GM19023 (cell line): ENCODE measurements around the gene MRPL50.

Experiments
- ATAC-seq: cut with Tn5 transposase; IDR thresholded peaks from one replicate; pipeline ENCODE4 v1.9.1; 2021; ENCODE audit warnings: mild to moderate bottlenecking, moderate library complexity; ENCODE audit not compliant: unreplicated experiment

The MRPL50 gene

GRCh38 chr9:101398068-101398929 is at the start of gene MRPL50, which contains the start of gene ZNF189:
TSS of gene MRPL50 (minus strand) at chr9:101398618. CDS start at chr9:101398592, 26 bp downstream.
TSS of gene ZNF189 (plus strand) at chr9:101398851. CDS start at chr9:101399157, 306 bp downstream.
- peak; percentile 98 for ATAC-seq

GRCh38 chr9:101446732-101447131 is 48.3 kb upstream of the MRPL50 start:
- no peak for ATAC-seq

- no peak for ATAC-seq
Observed at GRCh38 chr9:101445353-101446029, 47.1 kb upstream of the MRPL50 start.

- no peak for ATAC-seq
Observed at GRCh38 chr9:101443364-101443771, 45.0 kb upstream of the MRPL50 start.

- no peak for ATAC-seq
Observed at GRCh38 chr9:101442736-101443135, 44.3 kb upstream of the MRPL50 start.

- no peak for ATAC-seq
Observed at GRCh38 chr9:101442318-101442717, 43.9 kb upstream of the MRPL50 start.

GRCh38 chr9:101440714-101441230 is 42.4 kb upstream of the MRPL50 start:
- ATAC-seq = no peak

- no peak for ATAC-seq
Observed at GRCh38 chr9:101438523-101438922, 40.1 kb upstream of the MRPL50 start.

- ATAC-seq = no peak
Observed at GRCh38 chr9:101437806-101438232, 39.4 kb upstream of the MRPL50 start.

- ATAC-seq = no peak
Observed at GRCh38 chr9:101435601-101436079, 37.2 kb upstream of the MRPL50 start, which contains the start of gene ALDOB. TSS of gene ALDOB (minus strand) at chr9:101435774. CDS start at chr9:101430887, 4,887 bp downstream.

GRCh38 chr9:101434998-101435397 is 36.6 kb upstream of the MRPL50 start:
- no peak for ATAC-seq

GRCh38 chr9:101433229-101433628 is 34.8 kb upstream of the MRPL50 start:
- ATAC-seq = no peak

- ATAC-seq = no peak
Observed at GRCh38 chr9:101432740-101433139, 34.3 kb upstream of the MRPL50 start.

GRCh38 chr9:101432171-101432570 is 33.8 kb upstream of the MRPL50 start:
- no peak for ATAC-seq

- ATAC-seq = no peak
Observed at GRCh38 chr9:101429736-101430135, 31.3 kb upstream of the MRPL50 start.

GRCh38 chr9:101428909-101429308 is 30.5 kb upstream of the MRPL50 start:
- no peak for ATAC-seq

- peak; percentile 64 for ATAC-seq
Observed at GRCh38 chr9:101427957-101428655, 29.7 kb upstream of the MRPL50 start.

GRCh38 chr9:101427358-101427757 is 28.9 kb upstream of the MRPL50 start:
- ATAC-seq = no peak

GRCh38 chr9:101421653-101422065 is 23.2 kb upstream of the MRPL50 start:
- no peak for ATAC-seq

GRCh38 chr9:101419863-101420262 is 21.4 kb upstream of the MRPL50 start:
- no peak for ATAC-seq
